Medulla oblongata (tissue), 1 donor: Measurements from ENCODE around the gene HSF4.

Source experiments
- DNase-seq: peaks from one replicate; pipeline ENCODE4 v3.0.0-alpha.2; 2015; ENCODE audit errors: extremely low spot score

The HSF4 gene

DNA sequence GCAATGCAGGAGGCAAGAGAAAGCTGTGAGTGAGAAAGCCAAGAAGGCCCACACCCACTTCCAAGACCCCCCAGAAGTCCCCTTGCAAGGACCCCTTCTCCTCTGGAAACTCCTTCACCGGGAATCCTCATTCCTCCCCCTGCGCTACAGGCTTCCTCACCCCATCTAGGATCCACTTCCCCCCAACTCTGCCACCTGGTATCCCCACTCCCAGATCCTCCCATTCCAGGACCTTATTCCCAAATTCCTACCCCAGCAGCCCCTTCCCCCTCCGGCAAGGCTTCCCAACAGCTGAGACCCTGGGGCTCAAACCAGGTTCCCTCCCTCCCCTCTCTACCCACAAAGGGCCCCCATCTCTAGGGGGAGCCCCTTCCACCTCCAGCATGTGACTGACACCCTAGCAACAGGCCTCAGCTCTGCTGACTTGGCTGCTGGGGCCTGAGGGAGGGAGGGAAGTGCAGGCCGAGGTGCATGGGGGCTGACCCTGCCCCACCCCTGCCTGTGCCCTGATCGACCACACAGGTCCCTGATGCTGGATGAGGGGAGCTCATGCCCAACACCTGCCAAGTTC, 2.1 kb downstream of the HSF4 start:
- DNase-seq, result no peak

DNA sequence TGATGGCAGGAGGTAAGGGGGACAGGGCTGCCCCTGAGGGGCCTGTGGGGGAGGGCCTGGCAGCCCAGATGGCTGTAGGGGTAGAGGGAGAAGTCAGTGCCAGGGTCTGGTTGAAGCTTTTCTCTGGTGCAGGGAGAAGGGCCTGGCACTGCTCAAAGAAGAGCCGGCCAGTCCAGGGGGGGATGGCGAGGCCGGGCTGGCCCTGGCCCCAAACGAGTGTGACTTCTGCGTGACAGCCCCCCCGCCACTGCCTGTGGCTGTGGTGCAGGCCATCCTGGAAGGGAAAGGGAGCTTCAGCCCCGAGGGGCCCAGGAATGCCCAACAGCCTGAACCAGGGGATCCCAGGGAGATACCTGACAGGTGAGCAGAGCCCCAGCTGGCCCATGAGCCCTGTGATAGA, 3.0 kb downstream of the HSF4 start:
- DNase-seq, result no peak

DNA sequence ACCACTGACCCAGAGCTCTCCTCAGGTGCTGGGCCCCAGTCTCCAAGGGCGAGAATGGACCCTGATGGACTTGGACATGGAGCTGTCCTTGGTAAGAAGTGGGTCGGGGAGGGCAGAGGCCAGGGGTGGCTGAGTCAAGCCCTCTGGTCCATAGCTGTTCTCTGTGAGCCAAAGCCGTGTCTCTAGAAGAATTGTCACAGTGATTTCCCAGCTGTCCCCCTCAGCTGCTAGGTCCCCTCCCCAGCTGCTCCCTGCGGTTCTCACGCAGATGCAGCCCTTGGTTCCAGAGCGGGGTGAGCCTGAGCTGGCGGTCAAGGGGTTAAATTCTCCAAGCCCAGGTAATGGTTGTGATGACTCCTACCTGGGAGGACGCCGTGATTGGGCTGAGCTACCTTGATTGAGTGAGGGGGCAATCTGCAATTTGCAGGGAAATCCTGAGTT, 4.5 kb downstream of the HSF4 start:
- DNase-seq, result no peak

DNA sequence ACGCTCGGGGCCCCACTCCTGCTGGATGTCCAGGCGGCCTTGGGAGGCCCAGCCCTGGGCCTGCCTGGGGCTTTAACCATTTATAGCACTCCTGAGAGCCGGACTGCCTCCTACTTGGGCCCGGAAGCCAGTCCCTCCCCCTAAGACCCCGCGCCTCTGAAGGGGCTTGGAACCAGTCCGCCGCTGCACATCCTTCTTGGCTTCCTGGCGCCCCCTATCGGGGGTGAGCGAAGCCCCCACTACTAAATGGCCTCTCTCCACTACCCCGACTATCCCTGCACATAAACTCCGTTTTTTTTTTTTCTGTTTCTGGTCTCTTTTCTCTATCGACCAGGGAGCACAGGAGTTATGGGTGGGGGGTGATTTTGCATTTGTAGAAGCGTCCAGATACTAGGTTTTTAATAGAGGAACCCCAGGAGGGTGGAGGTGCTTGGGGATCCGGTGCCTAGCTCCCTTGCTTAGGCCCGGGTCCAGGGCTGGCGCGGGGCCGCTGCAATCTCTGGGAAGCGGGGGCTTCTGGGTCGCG, 5.2 kb downstream of the HSF4 start:
- peak; percentile 58 for DNase-seq

DNA sequence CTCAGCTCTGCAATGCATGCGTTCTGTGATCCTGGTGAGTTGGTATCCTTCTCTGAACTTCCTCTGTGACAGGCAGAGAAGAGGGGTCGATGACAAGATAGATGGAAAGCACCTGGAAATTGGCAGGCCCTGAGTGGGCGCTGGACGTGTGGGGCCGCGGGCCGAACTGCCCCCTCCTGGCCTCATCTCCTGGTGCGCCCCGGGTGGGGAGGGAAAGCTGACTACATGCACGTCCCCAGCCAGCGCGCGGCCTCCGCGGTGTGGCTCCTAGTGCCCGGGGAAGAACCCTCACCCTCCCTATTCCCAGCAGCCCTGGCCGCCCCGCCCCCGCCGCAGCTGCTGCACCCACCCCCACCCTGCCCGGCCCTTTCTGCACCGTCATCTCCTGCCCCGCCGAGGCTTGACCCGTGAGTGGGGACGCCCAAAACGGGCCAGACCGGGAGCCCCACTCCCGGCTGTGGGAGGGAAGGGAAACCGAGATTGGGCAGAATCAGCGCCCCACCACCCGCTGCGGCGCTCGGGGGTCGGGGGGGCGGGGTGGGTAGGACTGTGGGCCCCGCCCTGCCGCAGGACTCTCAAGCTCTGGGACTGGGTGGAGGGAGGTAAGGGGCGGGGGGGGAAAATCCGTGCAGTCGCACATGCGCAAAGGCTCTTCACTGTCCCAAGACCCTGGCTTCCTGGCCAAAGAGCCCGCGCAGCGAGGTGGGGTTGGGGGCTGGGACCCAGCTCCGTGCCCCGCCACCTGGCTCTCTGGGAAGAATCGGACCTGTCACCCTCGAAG, 5.8 kb downstream of the HSF4 start, which contains the start of gene NOL3:
NOL3 (plus strand) TSS at position 371 of the 781 bp plus-strand sequence.
- DNase-seq, result peak; percentile 48

DNA sequence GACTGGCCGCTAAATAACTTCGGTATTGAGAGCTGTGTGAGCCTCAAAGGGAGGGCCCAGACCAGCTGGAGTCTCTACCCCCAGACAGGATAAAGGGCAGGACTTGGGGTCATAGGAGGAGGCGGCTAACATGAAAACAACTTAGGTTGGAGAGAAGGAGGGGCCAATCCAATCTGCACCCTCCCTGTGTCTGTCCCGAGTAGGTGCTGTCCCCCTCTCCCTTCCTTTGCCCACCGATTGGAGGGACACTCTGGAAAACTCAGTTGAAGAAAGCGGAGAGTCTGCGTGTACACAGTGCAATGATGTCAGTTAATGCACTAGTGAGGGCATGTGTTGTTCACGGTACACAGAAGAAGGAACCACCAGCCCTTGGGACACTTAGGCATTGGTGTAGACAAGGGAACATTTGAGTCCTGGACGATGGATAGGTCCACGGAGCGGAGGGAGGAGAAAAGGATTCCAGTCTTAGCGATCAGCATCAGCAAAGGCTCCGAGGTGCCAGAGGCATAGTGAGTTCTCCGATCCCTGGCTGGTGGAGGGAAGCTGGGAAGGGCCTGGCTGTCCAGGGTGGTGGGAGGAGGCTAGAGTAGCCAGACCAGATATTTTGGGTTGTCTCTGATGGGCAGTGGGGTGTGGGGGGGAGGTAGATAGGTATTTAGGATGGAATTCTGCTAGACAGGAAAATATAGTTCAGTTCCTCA, 6.6 kb downstream of the HSF4 start:
- no peak for DNase-seq

DNA sequence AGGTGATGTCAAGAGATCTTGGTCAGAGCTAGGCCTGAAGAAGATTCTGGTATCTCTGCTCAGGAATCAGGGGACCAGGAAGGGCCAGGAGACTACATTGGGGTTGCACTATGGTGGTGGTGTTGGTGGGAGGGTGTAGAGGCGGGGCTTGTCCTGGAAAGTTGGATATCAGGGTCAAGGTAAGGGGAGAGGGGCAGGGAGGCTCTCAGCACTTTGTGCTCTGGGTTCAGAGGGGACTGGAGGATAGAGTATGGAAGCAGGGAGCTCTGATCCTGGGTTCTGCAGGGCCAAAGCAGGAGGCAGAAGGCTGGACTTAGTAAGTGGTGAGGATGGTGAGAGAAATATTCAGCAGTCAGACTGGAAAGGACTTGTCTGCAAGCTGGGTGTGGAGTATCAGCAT, 8.8 kb downstream of the HSF4 start:
- no peak for DNase-seq

DNA sequence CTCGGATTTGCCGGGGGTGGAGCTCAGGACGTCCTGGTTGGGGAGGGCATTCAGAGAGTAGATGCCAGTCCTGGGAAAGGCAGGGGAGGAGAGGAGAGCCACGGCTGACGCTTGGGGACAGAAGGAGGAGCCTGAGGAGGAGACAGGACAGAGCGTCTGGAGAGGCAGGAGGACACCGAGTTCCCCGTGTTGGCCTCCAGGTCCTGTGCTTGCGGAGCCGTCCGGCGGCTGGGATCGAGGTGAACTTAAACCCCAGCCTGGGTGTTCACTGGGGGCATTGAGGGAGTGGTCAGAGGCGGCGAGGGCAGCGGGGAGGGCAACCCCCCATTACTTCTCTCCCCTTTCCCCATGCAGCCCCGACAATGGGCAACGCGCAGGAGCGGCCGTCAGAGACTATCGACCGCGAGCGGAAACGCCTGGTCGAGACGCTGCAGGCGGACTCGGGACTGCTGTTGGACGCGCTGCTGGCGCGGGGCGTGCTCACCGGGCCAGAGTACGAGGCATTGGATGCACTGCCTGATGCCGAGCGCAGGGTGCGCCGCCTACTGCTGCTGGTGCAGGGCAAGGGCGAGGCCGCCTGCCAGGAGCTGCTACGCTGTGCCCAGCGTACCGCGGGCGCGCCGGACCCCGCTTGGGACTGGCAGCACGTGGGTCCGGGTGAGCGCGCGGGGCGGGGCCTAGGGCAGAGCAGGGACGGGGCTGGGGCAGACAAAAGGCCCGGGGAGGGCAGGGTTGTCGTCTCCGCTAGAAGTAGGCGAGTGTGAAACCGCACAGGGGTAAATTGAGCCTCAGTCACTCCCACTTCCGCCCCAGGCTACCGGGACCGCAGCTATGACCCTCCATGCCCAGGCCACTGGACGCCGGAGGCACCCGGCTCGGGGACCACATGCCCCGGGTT, 9.5 kb downstream of the HSF4 start:
- DNase-seq, result peak; percentile 83

DNA sequence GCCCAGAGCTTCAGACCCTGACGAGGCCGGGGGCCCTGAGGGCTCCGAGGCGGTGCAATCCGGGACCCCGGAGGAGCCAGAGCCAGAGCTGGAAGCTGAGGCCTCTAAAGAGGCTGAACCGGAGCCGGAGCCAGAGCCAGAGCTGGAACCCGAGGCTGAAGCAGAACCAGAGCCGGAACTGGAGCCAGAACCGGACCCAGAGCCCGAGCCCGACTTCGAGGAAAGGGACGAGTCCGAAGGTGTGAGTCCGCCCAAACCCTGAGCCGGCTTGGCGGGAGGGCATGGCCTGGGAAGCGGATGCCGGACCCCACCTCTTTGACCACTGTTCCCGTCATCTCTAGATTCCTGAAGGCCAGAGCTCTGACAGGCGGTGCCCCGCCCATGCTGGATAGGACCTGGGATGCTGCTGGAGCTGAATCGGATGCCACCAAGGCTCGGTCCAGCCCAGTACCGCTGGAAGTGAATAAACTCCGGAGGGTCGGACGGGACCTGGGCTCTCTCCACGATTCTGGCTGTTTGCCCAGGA, 10.2 kb downstream of the HSF4 start:
- DNase-seq, result no peak

DNA sequence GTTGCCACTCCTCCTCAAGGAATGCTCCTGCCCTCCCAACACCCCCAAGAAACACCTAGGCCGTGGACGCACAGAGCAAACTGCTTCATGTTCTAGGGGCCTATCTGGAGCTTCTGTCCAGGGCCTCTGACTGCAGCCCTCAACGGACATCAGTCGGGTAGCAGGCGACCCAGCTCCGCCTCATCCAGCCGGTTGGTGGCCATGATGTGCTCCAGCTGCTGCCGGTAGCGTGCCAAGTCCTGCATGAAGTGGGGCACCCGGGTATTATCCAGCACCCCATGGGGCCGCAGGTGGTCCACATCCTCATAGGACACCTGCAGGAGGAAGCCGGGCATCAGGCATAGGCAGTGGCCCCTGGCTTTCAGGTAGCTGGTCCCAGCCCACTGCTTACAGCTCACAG, 12.1 kb downstream of the HSF4 start:
- DNase-seq, result no peak

DNA sequence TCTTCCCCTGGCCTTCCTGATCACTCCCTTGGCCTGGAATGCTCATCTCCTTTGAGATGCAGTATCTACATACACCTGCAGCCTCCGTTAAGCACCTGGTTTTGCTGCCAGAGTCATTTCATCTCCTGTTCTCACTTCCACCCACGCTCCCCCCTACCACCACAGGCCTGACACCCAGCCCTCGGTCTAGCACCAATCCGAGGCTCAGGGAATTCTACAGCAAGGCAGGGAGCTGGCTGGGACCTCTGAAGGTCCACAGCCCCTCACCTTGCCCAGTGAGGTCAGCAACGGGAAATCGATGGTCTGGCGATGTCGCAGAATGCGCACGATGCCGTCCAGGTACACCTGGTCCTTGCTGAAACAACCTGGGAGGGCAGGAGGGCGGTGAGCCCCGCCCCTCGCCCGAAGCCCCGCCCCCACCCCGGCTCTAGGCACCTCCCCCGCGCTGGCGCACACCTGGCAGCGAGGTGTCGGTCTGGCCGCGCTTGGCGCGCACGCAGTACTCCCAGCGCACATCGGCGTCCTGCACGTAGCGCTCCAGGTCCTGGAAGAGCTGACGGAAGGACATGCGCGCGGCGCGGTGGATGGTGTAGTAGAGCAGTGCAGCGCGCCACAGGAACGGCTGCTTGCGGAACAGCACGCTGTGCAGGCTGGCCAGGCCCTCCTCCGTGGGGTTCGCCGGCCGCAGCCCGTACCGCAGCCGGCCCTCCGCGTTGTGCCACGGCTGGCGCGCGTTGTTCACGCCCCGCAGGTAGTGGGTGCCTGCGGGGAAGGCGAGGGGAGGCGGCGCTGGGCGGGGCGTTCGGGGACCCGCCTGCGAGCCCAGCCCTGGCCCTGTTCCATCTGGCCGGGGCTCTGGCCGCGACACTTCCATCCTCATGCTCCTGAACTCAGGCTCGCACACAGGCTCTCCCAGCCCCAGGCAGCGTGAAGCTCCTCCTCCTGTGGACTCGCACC, 13.5 kb downstream of the HSF4 start:
- DNase-seq, result no peak

DNA sequence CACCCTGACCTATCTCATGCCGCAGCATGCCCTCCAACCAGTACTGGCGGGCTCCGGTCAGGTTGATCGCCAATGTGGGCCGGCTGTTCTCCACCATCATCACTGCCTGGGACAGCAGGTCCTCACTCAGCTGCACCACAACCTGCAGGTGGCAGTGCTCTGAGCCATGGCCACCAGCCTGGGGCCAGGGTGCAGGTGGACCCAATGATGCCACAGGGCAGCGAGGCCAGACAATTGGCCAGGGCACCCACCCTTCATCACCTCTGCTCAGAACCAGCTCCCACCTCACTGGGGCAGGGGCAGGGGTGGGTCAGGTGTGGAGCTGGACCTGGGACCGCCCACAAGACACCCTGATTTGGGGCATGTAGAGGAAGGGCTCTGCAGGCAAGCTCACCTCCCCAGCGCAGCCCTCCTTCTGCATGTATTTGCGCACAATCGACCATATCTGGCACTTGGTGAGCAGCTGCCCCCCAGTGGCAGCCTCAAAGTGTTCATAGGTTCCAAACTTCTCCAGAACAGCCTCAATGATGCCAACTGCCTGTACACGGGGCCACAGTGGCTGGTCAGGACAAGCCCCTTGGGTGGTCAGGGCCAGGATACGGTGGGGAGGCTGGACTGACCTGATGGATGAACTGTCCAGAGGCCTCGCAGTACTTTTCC, 15.0 kb downstream of the HSF4 start:
- DNase-seq, result no peak

DNA sequence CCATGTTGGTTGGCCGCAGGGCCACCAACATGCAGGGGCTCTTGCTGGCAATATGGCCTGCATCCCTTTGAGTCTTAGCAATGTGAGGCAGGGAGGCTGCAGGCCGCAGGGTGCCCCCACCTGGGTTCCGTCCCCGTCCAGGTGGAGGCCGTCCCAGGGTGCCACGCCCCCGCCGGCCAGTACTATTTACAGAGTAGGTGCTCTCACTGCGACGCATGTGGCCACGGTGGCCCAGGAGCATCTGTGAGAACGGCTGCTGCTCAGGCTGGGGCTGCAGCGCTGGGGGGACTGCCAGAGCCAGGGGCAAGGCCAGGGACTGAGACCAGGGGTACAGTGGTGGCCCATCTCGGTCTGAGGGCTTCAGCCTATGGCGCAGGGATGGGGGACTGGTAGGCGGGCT, 15.6 kb downstream of the HSF4 start:
- no peak for DNase-seq

DNA sequence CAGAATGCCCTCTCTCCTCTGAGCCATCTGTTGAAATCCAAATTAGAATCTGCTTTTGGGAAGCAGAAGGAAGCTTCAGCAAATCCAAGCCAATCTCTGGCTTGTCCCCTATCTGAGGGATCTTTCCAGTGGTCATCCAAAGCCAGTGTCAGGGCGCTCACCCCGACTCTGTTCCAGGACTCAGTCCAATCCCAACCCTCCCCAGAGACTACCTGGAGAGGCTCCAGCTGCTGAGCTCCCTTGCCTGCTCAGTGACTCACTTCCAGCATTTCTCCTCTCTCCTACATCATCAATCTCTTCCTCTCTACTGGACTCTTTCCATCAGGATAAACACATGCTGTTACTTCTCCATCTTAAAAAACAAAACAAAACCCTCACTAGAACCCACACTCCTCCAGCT, 16.8 kb downstream of the HSF4 start:
- peak; percentile 41 for DNase-seq

DNA sequence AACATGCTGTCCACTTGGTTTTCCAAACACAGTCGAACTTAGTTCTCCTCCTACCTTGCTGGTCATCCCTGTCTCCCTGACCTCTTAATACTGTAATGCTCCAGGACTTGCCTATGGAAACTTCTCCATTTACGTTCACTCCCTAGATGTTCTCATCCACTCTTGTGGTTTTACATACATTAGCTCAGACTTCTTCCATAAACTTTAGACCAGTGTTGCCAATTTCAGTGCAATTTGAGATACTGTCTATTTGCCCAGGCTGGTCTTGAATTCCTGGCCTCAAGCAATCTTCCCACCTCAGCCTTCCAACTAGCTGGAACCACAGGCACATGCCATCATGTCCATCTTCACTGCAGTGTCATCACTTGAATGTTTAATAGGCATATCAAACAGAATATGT, 17.7 kb downstream of the HSF4 start:
- DNase-seq, result no peak

DNA sequence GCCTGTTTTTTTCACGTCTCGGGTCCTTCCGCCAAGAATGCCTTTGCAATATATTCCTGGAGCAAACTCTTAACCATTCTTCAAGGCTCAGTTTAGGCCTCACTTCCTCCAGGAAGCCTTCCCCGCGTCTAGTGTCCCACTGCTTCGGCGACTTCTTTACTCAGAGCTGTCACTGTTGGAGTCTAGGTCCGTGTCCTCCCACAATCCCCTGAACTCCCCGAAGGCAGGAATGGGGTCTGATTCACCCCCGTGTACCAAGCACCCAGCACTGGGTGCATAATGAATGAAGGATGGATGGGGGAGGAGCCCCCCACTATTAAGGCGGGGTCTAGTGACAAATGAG, 18.7 kb downstream of the HSF4 start:
- no peak for DNase-seq

DNA sequence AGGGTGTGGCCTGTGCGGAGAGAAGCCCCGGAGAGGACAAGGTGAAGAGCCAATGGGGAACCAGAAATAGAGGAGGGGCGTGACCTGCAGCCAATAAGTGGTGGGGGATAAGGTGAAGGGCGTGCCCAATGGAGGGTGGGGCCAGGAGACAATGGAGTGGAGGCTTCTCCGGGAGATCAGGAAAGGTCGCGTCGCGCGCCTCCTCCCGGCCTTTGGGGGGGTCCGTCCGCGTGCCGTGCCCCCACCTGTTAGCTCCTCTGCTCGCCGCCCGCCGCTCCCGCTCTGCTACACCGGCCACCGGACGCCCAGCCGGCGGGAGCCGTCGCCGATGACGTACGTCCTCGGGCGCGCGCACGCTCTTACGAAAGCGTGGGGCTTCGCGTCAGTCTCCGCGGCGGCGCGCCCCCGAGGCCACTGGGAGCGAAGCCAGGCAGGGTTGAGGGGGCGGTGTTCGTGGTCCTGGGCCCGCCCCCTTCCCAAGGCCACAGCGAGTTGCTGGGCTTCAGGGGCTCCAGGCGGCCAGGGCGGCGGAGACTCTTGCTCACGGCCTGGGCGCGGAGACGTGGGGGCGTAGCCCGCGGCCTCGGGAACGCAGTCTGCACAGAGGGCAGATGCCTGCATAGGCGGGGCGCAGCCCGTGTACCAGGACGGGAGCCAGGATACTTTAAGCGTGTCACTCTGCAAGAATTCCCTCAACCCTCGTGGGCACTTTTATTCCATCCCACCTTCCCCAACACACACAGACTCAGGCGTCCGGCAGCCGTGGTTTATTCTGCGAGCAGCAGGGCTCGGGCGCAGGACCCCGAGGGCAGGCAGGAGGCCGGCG, 19.3 kb downstream of the HSF4 start, which contains the start of gene MATCAP1:
MATCAP1 (minus strand) TSS at position 337 of the 826 bp plus-strand sequence. CDS start 3,353 bp downstream, outside the sequence.
- peak; percentile 98 for DNase-seq

DNA sequence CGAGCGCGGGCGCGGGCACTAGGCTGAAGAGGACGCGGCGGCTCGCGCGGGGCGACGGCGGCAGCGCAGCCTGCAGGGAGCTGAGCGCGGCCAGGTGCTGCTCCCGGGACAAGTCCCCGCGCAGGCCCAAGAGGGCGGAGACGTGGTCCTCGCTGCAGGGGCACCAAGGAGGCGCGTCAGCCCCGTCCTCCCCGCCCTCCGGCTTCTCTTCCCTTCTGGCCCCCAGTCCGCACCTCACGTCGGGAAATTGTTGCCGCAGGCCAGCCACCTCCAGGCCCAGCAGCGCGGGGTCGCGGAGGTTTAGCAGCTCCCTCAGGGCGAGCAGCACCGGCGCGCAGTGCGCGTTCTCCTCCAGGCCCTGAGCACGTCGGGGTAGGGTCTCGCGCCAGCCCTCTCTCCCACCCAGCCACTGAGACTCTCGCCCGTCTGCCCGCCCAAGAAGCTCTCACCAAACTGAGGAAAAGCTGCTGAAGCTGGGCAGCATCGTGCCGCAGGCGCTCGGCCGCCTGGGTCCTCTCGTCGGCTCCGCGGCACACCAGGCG, 20.0 kb downstream of the HSF4 start:
- no peak for DNase-seq
